HEK293T (cell line): ENCODE measurements around the gene SUGT1.

Experiments
- BHLHE40 ChIP-seq: fragments of 450-650 bp; IDR thresholded peaks from 2 replicates; pipeline ENCODE4 v1.6.1; 2016; ENCODE audit warnings: mild to moderate bottlenecking, moderate library complexity, borderline replicate concordance
- SP1 ChIP-seq: fragments of 450-650 bp; IDR thresholded peaks from 2 replicates; pipeline ENCODE4 v1.6.1; 2017
- SUZ12 ChIP-seq: fragments of 450-650 bp; IDR thresholded peaks from 2 replicates; pipeline ENCODE4 v1.6.1; 2016; ENCODE audit warnings: mild to moderate bottlenecking

GRCh38 chr13:52670726-52671125 is 18.1 kb downstream of the SUGT1 start:
- no peak for TF ChIP-seq BHLHE40
- TF ChIP-seq SUZ12: no peak
- TF ChIP-seq SP1: no peak
